Ammon's horn (tissue), 1 donor: ENCODE data around the gene FAM216B.
A peak's percentile ranks its signal among the peaks of the same experiment; 100 is the strongest.

Experiments
- DNase-seq: peaks from one replicate; pipeline ENCODE4 v3.0.0-alpha.2; 2016; ENCODE audit warnings: low spot score

Gene FAM216B

GRCh38 chr13:42836930-42837690 lies 55.7 kb downstream of the FAM216B start:
- peak; percentile 5 for DNase-seq
